NCI-H187 (cell line): Measurements from ENCODE around the gene HNRNPUL1.
"Not testable (repeated sequence)": the region's sequence is repeated elsewhere in the genome, so short reads cannot be mapped to it uniquely, and the experiment has no call there.

Experiments
- DNase-seq, 2 experiments: peaks; one replicate each; lab custom pipeline; 2025; lab: John Stamatoyannopoulos, UW

The HNRNPUL1 gene

GRCh38 chr19:41325947-41326706, 62.0 kb downstream of the HNRNPUL1 start:
- no peak for DNase-seq

GRCh38 chr19:41327076-41327575, 63.0 kb downstream of the HNRNPUL1 start:
- DNase-seq, result no peak

- DNase-seq, result no peak
Observed at GRCh38 chr19:41327576-41328156, 63.5 kb downstream of the HNRNPUL1 start.

- no peak for DNase-seq
Observed at GRCh38 chr19:41328157-41328841, 64.1 kb downstream of the HNRNPUL1 start.

GRCh38 chr19:41328842-41329225, 64.7 kb downstream of the HNRNPUL1 start:
- no peak for DNase-seq

- DNase-seq, result no peak
Observed at GRCh38 chr19:41330481-41330880, 66.3 kb downstream of the HNRNPUL1 start.

- no peak for DNase-seq
Observed at GRCh38 chr19:41330946-41331678, 66.9 kb downstream of the HNRNPUL1 start.

GRCh38 chr19:41332000-41332399, 67.8 kb downstream of the HNRNPUL1 start:
- no peak for DNase-seq

GRCh38 chr19:41332468-41332867, 68.3 kb downstream of the HNRNPUL1 start:
- DNase-seq, result no peak

GRCh38 chr19:41334793-41335192, 70.6 kb downstream of the HNRNPUL1 start:
- no peak for DNase-seq

GRCh38 chr19:41335467-41335866, 71.3 kb downstream of the HNRNPUL1 start:
- DNase-seq, result no peak

- no peak for DNase-seq
Observed at GRCh38 chr19:41339936-41340335, 75.8 kb downstream of the HNRNPUL1 start.

GRCh38 chr19:41341669-41342490, 77.7 kb downstream of the HNRNPUL1 start:
- no peak for DNase-seq

GRCh38 chr19:41344162-41344561, 80.0 kb downstream of the HNRNPUL1 start:
- no peak for DNase-seq

GRCh38 chr19:41346916-41347315, 82.7 kb downstream of the HNRNPUL1 start:
- not testable (repeated sequence) for DNase-seq

- DNase-seq, result no peak
Observed at GRCh38 chr19:41350735-41351338, 86.7 kb downstream of the HNRNPUL1 start.

- no peak for DNase-seq
Observed at GRCh38 chr19:41351339-41352245, 87.4 kb downstream of the HNRNPUL1 start.

- no peak for DNase-seq
Observed at GRCh38 chr19:41352279-41352608, 88.1 kb downstream of the HNRNPUL1 start.

GRCh38 chr19:41352609-41353465, 88.7 kb downstream of the HNRNPUL1 start:
- DNase-seq, result no peak
